ENCODE data around the gene ZDHHC14. TPM values are rescaled to one million over a fixed set of nuclear protein-coding genes. Genes with fewer than 3 reads are reported as not detected.

Gene ZDHHC14
- total RNA-seq, 4 donors from 2014 or later = 11.4 to 20.8 (median 15.6) TPM

DNA sequence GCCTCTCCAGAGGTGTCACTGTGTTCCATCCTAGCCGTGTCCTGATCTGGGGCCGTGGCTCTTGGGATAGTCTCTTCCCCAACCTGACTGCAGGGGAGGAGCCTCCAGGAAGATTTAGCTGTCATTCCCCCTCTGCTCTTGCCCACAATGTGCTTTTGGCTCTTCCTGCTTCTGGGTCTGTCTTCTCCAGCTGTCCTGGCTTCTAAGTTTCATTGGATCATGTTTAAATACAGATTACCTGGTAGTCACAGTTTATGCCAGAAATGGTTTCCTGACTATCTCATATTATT, 139.1 kb downstream of the ZDHHC14 start:
- WGBS, 2 donors = 85 to 92% methylated on average over 2 of the region's 2 CpGs
- no peaks in the 10 kb centered on the region for H3K36me3 ChIP-seq
- H3K9me3 ChIP-seq = no peaks in the 10 kb centered on the region
- H3K4me3 ChIP-seq = no peak overlapping the region
- DNase-seq (ENCODE audit: low spot score in 2 of 2) = no peak
- no peak overlapping the region for H3K27ac ChIP-seq
- TF ChIP-seq POLR2A (IDR thresholded peaks at IDR 0.05) = no peak
- no peak for TF ChIP-seq EP300 (IDR thresholded peaks at IDR 0.05)
- TF ChIP-seq, protein P1, sequence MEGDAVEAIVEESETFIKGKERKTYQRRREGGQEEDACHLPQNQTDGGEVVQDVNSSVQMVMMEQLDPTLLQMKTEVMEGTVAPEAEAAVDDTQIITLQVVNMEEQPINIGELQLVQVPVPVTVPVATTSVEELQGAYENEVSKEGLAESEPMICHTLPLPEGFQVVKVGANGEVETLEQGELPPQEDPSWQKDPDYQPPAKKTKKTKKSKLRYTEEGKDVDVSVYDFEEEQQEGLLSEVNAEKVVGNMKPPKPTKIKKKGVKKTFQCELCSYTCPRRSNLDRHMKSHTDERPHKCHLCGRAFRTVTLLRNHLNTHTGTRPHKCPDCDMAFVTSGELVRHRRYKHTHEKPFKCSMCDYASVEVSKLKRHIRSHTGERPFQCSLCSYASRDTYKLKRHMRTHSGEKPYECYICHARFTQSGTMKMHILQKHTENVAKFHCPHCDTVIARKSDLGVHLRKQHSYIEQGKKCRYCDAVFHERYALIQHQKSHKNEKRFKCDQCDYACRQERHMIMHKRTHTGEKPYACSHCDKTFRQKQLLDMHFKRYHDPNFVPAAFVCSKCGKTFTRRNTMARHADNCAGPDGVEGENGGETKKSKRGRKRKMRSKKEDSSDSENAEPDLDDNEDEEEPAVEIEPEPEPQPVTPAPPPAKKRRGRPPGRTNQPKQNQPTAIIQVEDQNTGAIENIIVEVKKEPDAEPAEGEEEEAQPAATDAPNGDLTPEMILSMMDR (IDR thresholded peaks at IDR 0.05) = no peak
- H3K27me3 ChIP-seq = no peaks in the 10 kb centered on the region
- H3K4me1 ChIP-seq = no peaks in the 10 kb centered on the region

DNA sequence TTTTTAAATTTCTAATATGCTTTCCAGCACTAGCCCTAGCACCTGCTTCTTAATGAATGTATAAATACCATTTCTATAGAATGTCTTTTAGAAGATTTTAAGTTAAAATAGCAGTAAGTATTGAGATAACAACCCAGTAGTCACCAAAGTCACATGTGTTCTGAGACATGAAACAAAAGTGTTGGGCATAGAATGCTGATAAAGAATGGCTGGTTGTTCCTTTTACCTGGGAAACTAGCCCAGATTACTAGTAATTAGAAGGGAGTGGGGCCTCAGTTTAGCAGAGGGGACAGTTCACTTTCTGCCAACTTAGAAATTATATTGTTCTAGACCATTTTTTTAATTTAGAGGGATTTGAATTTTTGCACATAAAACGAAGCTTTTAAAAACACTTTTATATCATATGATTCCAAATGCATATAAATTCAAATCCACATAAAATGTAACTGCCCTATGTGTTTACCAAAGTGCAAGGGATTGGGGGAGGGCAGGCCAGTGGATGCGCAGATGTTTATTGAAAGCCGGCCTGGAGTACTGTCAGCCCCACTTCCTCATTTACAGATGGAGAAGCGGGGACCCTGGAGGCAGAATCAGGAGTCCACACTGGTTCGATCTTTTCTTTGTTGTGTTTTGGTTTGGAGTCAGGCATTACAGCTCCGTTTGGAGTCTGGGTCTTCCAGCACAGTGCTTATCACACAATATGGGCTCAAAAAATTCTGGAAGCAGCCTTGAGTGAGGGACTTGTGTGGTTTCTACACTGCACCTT, 139.8 kb downstream of the ZDHHC14 start:
- Histone ChIP-seq H3K27ac (no peak overlapping the region), H3K9me3 (no peaks in the 10 kb centered on the region), H3K4me3 (no peak overlapping the region), H3K27me3 (no peaks in the 10 kb centered on the region), H3K36me3 (no peaks in the 10 kb centered on the region), H3K4me1 (no peaks in the 10 kb centered on the region)
- DNase-seq (ENCODE audit: low spot score in 2 of 2) = no peak
- TF ChIP-seq, protein P1 (IDR thresholded peaks at IDR 0.05) = no peak
- TF ChIP-seq POLR2A (IDR thresholded peaks at IDR 0.05) (no peak), EP300 (IDR thresholded peaks at IDR 0.05) (no peak)
- WGBS, 2 donors = 84 to 87% methylated on average over 6 of the region's 6 CpGs

DNA sequence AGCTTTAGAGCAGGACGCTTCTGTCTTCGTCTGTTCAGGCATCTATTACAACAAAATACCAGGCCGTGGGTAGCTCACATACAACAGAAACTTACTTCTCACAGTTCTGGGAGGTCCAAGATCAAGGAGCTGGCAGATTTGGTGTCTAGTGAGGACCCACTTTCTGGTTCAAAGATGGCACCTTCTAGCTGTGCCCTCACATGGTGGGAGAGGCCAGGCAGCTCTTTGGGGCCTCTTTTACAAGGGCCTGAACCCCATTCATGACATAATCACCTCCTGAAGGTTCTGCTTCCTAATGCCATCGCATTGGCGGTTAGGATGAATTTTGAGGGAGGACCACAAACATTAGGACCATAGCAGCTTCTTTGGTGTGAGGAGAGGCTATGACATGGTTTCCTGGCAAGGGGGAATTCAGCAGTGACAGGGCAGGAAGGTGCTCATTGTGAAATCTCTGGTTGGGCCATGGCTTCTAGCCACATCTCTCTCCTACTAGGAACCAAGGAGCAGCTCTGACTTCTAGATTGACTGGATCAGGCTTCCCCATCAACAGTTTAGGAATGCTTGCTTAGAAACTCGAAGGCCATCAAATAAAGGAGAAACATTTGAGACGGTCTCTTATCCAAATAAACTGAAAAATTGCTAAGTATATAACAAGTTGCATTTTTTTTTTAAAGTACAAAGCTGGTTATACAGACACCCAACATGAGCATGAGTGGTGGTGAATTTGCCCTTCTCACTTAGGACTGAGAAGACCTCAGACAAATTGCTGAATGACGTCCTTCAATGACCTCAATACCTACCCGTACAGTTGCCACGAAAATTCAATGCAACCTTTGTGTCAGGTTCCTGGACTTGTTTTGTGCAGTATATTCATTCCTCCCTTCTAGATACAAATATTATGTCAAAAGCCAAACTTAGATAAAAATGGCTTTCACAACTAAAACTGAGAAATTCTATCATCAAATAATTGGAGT, 140.7 kb downstream of the ZDHHC14 start:
- Histone ChIP-seq H3K4me1 (no peaks in the 10 kb centered on the region), H3K4me3 (no peak overlapping the region), H3K36me3 (no peaks in the 10 kb centered on the region), H3K9me3 (no peaks in the 10 kb centered on the region), H3K27ac (no peak overlapping the region), H3K27me3 (no peaks in the 10 kb centered on the region)
- WGBS, 2 donors = 85 to 86% methylated on average over 10 of the region's 10 CpGs
- TF ChIP-seq POLR2A (IDR thresholded peaks at IDR 0.05) = no peak
- TF ChIP-seq EP300 (IDR thresholded peaks at IDR 0.05) = no peak
- TF ChIP-seq, protein P1 (IDR thresholded peaks at IDR 0.05) = no peak
- no peak for DNase-seq (ENCODE audit: low spot score in 2 of 2)

DNA sequence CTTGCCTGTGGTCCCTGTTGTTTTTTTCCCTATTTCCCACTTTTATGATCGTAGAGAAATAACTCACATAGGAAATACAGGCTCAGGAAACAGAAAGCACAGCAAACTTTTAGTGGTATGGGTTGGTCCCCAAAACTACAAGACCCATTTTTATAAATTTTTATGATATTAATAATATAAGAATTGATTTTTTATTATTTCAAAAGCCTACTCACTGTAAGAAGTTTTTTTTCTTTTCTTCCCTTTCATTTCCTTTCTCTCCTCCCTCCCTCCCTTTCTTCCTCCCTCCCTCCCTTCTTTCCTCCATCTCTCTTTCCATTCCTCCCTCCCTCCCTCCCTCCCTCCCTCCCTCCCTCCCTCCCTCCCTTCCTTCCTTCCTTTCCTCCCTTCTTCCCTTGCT, 141.5 kb downstream of the ZDHHC14 start:
- no peak for DNase-seq (ENCODE audit: low spot score in 2 of 2)
- no peaks in the 10 kb centered on the region for H3K36me3 ChIP-seq
- no peak overlapping the region for H3K4me3 ChIP-seq
- H3K4me1 ChIP-seq = peaks cover 0 to 8% (median 3%) of the 10 kb centered on the region in 4 donors
- H3K27ac ChIP-seq = no peak overlapping the region
- no peaks in the 10 kb centered on the region for H3K27me3 ChIP-seq
- 92 to 97% methylated on average over 1 of the region's 1 CpG for WGBS, 2 donors
- TF ChIP-seq EP300 (IDR thresholded peaks at IDR 0.05) = no peak
- no peak for TF ChIP-seq POLR2A (IDR thresholded peaks at IDR 0.05)
- TF ChIP-seq, protein P1 (IDR thresholded peaks at IDR 0.05) = no peak
- H3K9me3 ChIP-seq = no peaks in the 10 kb centered on the region

DNA sequence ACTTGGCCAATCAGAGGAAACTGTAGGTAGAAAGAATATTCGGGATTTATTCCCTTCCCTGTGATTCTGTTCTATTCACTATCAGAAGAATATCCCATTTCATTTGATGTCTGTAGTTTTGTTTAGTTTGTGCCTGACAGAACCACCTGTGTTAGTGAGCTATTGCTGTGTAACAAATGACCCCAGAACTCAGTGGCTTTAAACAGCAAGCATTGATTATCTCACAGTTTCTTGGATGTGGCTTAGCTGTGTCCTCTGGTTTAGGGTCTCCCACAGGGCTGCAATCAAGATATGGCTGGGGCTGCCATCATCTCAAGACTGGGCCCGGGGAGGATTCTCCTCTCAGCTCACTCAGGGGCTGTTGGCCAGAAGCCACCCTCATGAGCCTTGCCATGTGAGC, 143.7 kb downstream of the ZDHHC14 start:
- H3K4me1 ChIP-seq = peaks cover 0 to 29% (median 10%) of the 10 kb centered on the region in 4 donors
- H3K27ac ChIP-seq = no peak overlapping the region
- 100% methylated on average over 2 of the region's 2 CpGs for WGBS, 2 donors
- no peak for TF ChIP-seq EP300 (IDR thresholded peaks at IDR 0.05)
- no peak for DNase-seq (ENCODE audit: low spot score in 2 of 2)
- H3K9me3 ChIP-seq = no peaks in the 10 kb centered on the region
- no peaks in the 10 kb centered on the region for H3K36me3 ChIP-seq
- H3K4me3 ChIP-seq = no peak overlapping the region
- no peaks in the 10 kb centered on the region for H3K27me3 ChIP-seq
